Stomach (tissue), 19 donors: ENCODE measurements around the gene USP4. TPM values are rescaled to one million over a fixed set of nuclear protein-coding genes. Genes with fewer than 3 reads are reported as not detected.

Experiments
- DNase-seq, 2 donors: peaks; one replicate each; pipeline versions ENCODE4 v3.0.0 to v3.0.0-alpha.2; 2013 to 2019
- H3K27ac ChIP-seq, 5 donors: fragments of 200-600 bp in 4 of 5; sonication (generic) in 4 of 5; one replicate each; pipeline ENCODE4 v1.5.1; 2013 to 2019; ENCODE audit warnings: mild to moderate bottlenecking in 1 of 5, moderate library complexity in 1 of 5
- H3K27me3 ChIP-seq, 3 donors: fragments of 200-600 bp; sonication (generic); one replicate each; pipeline ENCODE4 v1.5.1; 2017 to 2019; ENCODE audit warnings: mixed run types in 1 of 3
- H3K36me3 ChIP-seq, 4 donors: fragments of 200-600 bp; sonication (generic); 1 replicate in 3 of 4; 2 replicates in 1 of 4; pipeline ENCODE4 v1.5.1; 2016 to 2019
- H3K4me1 ChIP-seq, 4 donors: fragments of 200-600 bp; sonication (generic); one replicate each; pipeline ENCODE4 v1.5.1; 2016 to 2019
- H3K4me3 ChIP-seq, 4 donors: fragments of 200-600 bp; sonication (generic) in 3 of 4; one replicate each; pipeline ENCODE4 v1.5.1; 2016 to 2019; ENCODE audit warnings: mild to moderate bottlenecking in 1 of 4
- H3K9me3 ChIP-seq, 4 donors: fragments of 200-600 bp; sonication (generic); one replicate each; pipeline ENCODE4 v1.5.1; 2016 to 2019
- CTCF ChIP-seq, 7 experiments: fragments of 450-650 bp in 4 of 7; fragments of 200-600 bp in 3 of 7; sonication (generic) in 3 of 7; IDR thresholded peaks; one replicate each; pipeline ENCODE4 v1.5.1; 2016 to 2019; ENCODE audit warnings: antibody characterized with exemption in 7 of 7, control low read depth in 2 of 7, mild to moderate bottlenecking in 1 of 7
- EP300 ChIP-seq: sonication (generic); formaldehyde crosslinking; IDR thresholded peaks from one replicate; pipeline ENCODE4 v1.6.1; 2017; ENCODE audit warnings: antibody characterized with exemption
- POLR2A ChIP-seq, 4 donors: fragments of 450-650 bp; IDR thresholded peaks; one replicate each; pipeline ENCODE4 v1.6.1; 2016; ENCODE audit warnings: antibody characterized with exemption in 4 of 4, control low read depth in 2 of 4, mild to moderate bottlenecking in 1 of 4, moderate library complexity in 1 of 4
- POLR2AphosphoS5 ChIP-seq, 3 donors: sonication (generic); formaldehyde crosslinking; IDR thresholded peaks; one replicate each; pipeline ENCODE4 v1.6.1; 2016; ENCODE audit warnings: antibody characterized with exemption in 3 of 3
- WGBS, 5 donors: extraction: QIAGEN DNeasy Blood & Tissue Kit in 3 of 5; methylation state at CpG; one replicate each; pipeline versions ENCODE4 v1.1.5 to v1.1.7; 2013 to 2018; 5-methylcytosine and 5-hydroxymethylcytosine counted together
- intact Hi-C: fragments of 100-400 bp; cut with DNase I; formaldehyde crosslinking; loops from one replicate; pipeline ENCODE4 v1.15.1; 2023; ENCODE audit warnings: low total_unique reads
- long read RNA-seq, 10 donors: transcript quantifications; one replicate each; lab custom pipeline, GENCODE V29; 2026
- polyA plus RNA-seq, 3 donors: library from polyadenylated mRNA; stranded (reverse); fragments of 200-250 nt; gene quantifications; one replicate each; pipeline ENCODE4 v1.2.3, GENCODE V29; 2013
- total RNA-seq, 5 donors: library from RNA; depleted of rRNA; stranded (reverse); fragments of >200 nt; gene quantifications; one replicate each; pipeline versions ENCODE4 v1.1.0 to v1.2.3, GENCODE V29; 2014 to 2016
- donor health status: healthy with polysubstance abuse.
- donor health status: Bipolar disorder and iron deficiency.
- donor health status: healthy.

Gene USP4
- 100 to 1,000 TPM in 2 of 5 donors, 10 to 100 TPM in 3; 21.9 to 123 (median 29.9) TPM for total RNA-seq
- 10 to 100 TPM; 22.7 to 25.8 (median 22.9) TPM for polyA plus RNA-seq
- long read RNA-seq, donor 1, partial matches to known transcripts, result 5 of 6 reads
- long read RNA-seq, donor 1, other reads (novel, unspliced or antisense), result 0 of 6 reads
- long read RNA-seq, donor 2, partial matches to known transcripts, result 0 of 5 reads
- long read RNA-seq, donor 2, other reads (novel, unspliced or antisense), result 0 of 5 reads
- long read RNA-seq, donor 3, partial matches to known transcripts, result 0 of 1 reads
- long read RNA-seq, donor 3, other reads (novel, unspliced or antisense), result 0 of 1 reads
- long read RNA-seq, donor 4, partial matches to known transcripts, result 0 of 1 reads
- long read RNA-seq, donor 4, other reads (novel, unspliced or antisense), result 0 of 1 reads
- long read RNA-seq, donor 5, partial matches to known transcripts, result 0 of 1 reads
- long read RNA-seq, donor 5, other reads (novel, unspliced or antisense), result 0 of 1 reads
- long read RNA-seq, donor 6, result 0 reads
- long read RNA-seq, donor 7, partial matches to known transcripts, result 0 of 4 reads
- long read RNA-seq, donor 7, other reads (novel, unspliced or antisense), result 0 of 4 reads
- long read RNA-seq, donor 8, partial matches to known transcripts, result 0 of 3 reads
- long read RNA-seq, donor 8, other reads (novel, unspliced or antisense), result 0 of 3 reads
- long read RNA-seq, donor 9, partial matches to known transcripts, result 0 of 3 reads
- long read RNA-seq, donor 9, other reads (novel, unspliced or antisense), result 0 of 3 reads
- long read RNA-seq, donor 10, partial matches to known transcripts, result 0 of 1 reads
- long read RNA-seq, donor 10, other reads (novel, unspliced or antisense), result 0 of 1 reads

- TF ChIP-seq POLR2AphosphoS5 (IDR thresholded peaks at IDR 0.05) (peak; percentile 77 to 96 (median 94)), CTCF (IDR thresholded peaks at IDR 0.05) (peak in 2 of 7 experiments; percentile 31 to 52), EP300 (peak; percentile 3), POLR2A (IDR thresholded peaks at IDR 0.05) (peak in 1 of 4 donors; percentile 30)
- H3K4me1 ChIP-seq, result peaks cover 20 to 56% (median 36%) of the 10 kb centered on the region in 4 donors
- DNase-seq, result peak; percentile 95 to 97
- peak within 1 kb of the TSS; percentile 85 to 95 (median 92) for H3K4me3 ChIP-seq
- no peaks in the 10 kb centered on the region for H3K27me3 ChIP-seq
- peaks cover 5 to 25% (median 21%) of the 10 kb centered on the region in 4 donors for H3K36me3 ChIP-seq
- intact Hi-C loops, result no loop called here
- 0 to 1% (median 1%) methylated on average over 33 to 70 of the region's 70 CpGs for WGBS, 5 donors
- H3K9me3 ChIP-seq, result no peaks in the 10 kb centered on the region
- peak within 1 kb of the TSS; percentile 94 to 100 (median 98) for H3K27ac ChIP-seq
Observed at GRCh38 chr3:49339941-49340800, at the start of gene USP4. USP4 (minus strand) TSS chr3:49340053; CDS start chr3:49340024, 29 bp downstream.

GRCh38 chr3:49389297-49389696, 49.4 kb upstream of the USP4 start:
- TF ChIP-seq POLR2AphosphoS5 (IDR thresholded peaks at IDR 0.05) (no peak), POLR2A (IDR thresholded peaks at IDR 0.05) (no peak), CTCF (IDR thresholded peaks at IDR 0.05) (no peak), EP300 (no peak)

GRCh38 chr3:49388289-49388820, 48.5 kb upstream of the USP4 start:
- TF ChIP-seq POLR2A (IDR thresholded peaks at IDR 0.05), result no peak
- no peak for TF ChIP-seq CTCF (IDR thresholded peaks at IDR 0.05)
- no peak for TF ChIP-seq EP300
- no peak for TF ChIP-seq POLR2AphosphoS5 (IDR thresholded peaks at IDR 0.05)
- H3K27ac ChIP-seq, result no peak overlapping the region
- intact Hi-C loops, result no loop called here
- WGBS, 5 donors, result 73 to 100% (median 85%) methylated on average over 1 of the region's 1 CpG
- no peaks in the 10 kb centered on the region for H3K9me3 ChIP-seq
- no peak overlapping the region for H3K4me3 ChIP-seq
- no peaks in the 10 kb centered on the region for H3K27me3 ChIP-seq
- no peak for DNase-seq
- peaks cover 0 to 27% (median 0%) of the 10 kb centered on the region in 4 donors for H3K36me3 ChIP-seq
- peaks cover 4 to 94% (median 58%) of the 10 kb centered on the region in 4 donors for H3K4me1 ChIP-seq

More at GRCh38 chr3:49389297-49389696, 49.4 kb upstream of the USP4 start:
- no peaks in the 10 kb centered on the region for H3K27me3 ChIP-seq
- H3K36me3 ChIP-seq, result peaks cover 0 to 30% (median under 1%) of the 10 kb centered on the region in 4 donors
- DNase-seq, result no peak
- WGBS, 5 donors, result 96 to 99% (median 98%) methylated on average over 6 of the region's 6 CpGs
- peak overlapping the region in 1 of 5 donors; percentile 4 for H3K27ac ChIP-seq
- intact Hi-C loops, result no loop called here
- H3K4me1 ChIP-seq, result peaks cover 4 to 93% (median 58%) of the 10 kb centered on the region in 4 donors
- H3K4me3 ChIP-seq, result no peak overlapping the region
- no peaks in the 10 kb centered on the region for H3K9me3 ChIP-seq
